ENCODE data around the gene CCR9.

The CCR9 gene

GRCh38 chr3:45938864-45939263 lies 52.5 kb downstream of the CCR9 start:
- peak; percentile 86 for DNase-seq

DNA sequence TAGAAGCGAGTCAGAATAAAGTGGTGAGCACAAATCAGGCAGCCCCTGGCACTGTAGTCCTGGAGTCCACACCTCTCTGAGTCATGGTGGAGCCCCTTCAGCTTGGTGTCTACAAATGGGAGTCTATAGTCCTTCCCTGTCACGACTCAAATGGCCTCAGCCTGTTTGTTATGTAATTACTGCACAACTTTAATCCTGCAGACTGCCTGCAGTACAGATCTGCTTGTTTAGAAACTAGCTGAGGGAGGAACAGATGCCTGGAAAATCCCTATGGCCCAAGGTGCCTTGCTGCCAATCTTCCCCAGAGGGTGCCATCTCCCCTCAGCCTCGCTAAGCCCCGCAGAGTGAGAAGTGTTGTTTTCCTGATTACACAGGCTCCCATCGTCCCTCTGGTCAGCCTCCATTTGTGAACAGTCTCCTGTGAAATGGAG lies 53.0 kb downstream of the CCR9 start:
- no peak for DNase-seq

DNA sequence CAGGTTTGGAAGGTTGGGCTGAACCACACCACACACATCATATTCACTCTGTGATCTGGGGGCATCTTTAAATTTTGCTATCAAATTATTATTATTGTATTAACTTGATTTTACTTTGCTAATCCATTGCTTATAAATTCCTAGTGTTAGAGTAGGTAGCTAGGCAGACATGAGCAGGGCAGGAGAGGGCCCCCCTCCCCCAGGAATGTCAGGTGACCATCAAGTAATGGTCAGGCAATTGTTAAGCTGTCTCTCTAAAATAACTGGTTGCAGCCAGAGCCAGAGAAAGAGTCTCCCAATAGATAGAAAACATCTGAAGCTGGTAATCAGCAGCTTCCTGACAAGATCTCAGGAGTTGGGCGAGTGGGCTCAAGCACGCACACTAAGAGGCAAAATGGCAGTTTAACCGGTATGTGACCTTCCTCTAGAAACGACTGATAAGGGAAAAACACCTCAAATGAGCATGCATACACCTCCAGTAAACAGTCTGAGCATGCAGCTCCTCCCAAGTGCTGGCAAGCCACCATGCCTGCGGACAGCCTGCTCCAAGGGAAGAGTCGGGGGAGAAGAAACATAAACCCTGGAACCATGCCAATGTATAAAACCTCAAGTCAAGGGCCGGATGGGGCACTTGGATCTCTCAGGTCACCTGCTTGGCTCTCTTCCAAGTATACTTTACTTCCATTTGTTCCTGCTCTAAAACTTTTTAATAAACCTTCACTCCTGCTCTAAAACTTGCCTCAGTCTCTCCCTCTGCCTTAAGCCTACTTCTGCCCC lies 53.8 kb downstream of the CCR9 start:
- DNase-seq, result no peak

GRCh38 chr3:45940781-45941365 lies 54.5 kb downstream of the CCR9 start:
- no peak for DNase-seq

DNA sequence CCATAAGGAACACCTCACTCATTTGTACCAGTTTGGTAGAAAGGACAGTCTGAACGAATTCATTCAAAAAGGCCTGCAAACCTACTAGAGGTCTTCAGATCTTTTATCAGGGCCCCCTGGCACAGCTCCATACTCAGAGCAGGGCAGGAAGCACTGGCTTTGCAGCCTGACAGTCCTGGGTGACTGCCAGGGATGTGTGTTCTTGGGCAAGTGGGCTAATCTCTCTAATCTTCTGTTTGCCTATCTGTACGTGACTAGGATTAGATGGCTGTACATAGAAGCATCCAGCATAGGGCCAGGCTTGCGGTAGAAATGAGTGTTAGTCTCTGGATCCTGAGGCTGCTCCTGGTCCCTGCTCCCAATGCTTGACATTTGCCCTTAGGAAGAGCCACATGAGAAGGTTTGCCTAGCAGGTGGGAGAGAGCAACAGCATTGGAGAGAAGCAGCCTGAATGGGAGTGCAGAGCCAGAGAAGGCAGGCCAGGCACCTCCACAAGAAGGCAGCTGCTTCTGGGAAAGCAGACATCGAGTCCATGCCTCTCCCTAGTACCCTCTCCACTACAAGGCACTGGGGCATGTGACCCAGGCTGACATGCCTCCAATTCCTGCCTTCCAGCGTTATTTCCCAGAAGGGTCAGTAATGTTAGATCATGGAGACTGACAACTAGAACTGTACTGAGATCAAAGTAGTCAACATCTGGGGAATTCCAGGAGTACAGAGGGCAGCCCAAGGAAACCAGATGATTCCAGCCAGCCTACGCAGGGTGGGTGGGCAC lies 55.9 kb downstream of the CCR9 start:
- DNase-seq, result no peak

- peak; percentile 61 for DNase-seq
These were observed 57.0 kb downstream of the CCR9 start, which contains the start of gene CXCR6 for GRCh38 chr3:45943207-45943846. CXCR6 (plus strand) TSS chr3:45943464; CDS start chr3:45946482, 3,018 bp downstream.

GRCh38 chr3:45944830-45945620 lies 58.7 kb downstream of the CCR9 start:
- peak; percentile 58 for DNase-seq

- DNase-seq, result no peak
These were observed 60.0 kb downstream of the CCR9 start for GRCh38 chr3:45946307-45946706.

DNA sequence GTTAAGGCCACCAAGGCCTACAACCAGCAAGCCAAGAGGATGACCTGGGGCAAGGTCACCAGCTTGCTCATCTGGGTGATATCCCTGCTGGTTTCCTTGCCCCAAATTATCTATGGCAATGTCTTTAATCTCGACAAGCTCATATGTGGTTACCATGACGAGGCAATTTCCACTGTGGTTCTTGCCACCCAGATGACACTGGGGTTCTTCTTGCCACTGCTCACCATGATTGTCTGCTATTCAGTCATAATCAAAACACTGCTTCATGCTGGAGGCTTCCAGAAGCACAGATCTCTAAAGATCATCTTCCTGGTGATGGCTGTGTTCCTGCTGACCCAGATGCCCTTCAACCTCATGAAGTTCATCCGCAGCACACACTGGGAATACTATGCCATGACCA lies 60.5 kb downstream of the CCR9 start:
- DNase-seq, result peak; percentile 14

DNA sequence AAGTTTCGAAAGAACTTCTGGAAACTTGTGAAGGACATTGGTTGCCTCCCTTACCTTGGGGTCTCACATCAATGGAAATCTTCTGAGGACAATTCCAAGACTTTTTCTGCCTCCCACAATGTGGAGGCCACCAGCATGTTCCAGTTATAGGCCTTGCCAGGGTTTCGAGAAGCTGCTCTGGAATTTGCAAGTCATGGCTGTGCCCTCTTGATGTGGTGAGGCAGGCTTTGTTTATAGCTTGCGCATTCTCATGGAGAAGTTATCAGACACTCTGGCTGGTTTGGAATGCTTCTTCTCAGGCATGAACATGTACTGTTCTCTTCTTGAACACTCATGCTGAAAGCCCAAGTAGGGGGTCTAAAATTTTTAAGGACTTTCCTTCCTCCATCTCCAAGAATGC lies 61.0 kb downstream of the CCR9 start:
- DNase-seq, result no peak

DNA sequence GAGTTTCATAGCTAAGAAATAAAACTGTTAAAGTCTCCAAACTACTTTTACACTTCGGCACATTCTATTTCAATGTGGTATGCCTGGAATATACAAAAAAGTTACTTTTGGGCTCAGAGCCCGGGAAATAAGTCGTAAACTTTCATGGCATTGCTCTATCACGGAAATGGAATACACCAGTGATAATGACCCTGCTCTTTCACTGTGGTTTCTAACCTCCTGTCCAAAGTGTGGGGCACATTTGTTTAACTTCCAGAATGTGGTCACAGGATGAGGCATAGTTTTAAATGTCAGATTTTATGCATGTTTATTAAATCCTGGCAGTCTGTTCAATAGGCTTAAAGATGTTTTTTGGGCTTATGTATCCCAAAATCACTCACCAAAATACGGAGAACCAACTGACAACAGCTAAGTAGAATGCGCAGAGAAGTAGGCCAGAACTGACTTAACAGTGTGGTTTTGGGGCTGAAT lies 62.0 kb downstream of the CCR9 start:
- DNase-seq, result no peak

DNA sequence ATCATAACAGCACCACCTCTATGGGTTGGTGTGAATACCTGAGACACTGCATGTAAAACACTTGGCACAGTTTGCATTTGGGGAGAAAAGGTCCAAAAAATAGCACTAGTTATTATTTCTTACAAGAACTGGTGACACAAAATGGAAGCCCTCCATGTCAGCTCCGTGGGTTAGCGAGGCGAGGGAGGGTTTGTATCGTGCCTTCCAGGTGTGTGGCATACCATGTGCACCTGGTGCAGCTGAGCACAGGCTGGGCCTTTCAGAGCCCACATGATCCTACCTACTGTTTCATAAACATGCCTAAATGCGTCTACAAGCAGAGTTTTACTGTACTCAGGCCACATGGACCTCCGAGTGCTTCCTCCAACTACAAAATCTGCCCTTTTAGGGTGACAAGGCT lies 62.5 kb downstream of the CCR9 start:
- DNase-seq, result no peak

DNA sequence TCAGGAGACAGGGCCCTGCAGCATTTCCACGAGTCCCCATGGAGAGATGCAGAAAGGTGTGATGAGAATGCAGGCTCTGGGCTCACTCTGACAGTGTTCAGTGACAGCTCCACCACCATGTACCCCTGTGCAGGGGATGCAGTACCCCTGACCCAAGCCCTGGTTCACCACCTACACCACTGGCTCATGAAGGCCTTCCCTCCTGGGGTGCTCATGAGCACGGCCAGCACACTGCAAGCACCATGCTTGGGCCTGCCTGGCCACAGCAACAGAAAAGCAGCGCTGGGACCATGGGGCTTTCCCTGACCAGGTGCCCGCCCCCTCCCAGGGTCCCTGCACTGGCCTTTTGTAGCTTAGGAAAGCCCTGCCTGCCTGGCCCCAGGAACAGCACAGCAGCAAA lies 63.1 kb downstream of the CCR9 start:
- no peak for DNase-seq

DNA sequence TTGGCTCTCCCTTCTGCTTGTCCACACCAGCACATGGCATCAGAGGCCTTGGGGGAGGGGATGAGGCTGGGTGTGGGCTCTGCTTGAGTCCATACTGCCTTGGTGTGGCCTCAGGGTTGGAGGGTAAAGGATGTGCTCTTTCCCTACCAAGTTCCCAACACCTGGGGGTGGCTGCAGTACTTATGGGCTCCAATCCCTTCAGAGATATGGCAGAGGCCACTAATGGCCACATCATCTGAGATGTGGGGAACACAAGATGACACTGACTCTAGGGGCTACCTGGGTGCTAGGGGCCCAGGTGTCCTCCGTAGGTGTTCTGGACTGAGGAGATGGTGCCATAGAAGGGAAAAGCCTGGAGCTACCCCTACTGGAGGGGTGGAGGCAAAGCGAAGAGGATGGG lies 63.8 kb downstream of the CCR9 start:
- no peak for DNase-seq

DNA sequence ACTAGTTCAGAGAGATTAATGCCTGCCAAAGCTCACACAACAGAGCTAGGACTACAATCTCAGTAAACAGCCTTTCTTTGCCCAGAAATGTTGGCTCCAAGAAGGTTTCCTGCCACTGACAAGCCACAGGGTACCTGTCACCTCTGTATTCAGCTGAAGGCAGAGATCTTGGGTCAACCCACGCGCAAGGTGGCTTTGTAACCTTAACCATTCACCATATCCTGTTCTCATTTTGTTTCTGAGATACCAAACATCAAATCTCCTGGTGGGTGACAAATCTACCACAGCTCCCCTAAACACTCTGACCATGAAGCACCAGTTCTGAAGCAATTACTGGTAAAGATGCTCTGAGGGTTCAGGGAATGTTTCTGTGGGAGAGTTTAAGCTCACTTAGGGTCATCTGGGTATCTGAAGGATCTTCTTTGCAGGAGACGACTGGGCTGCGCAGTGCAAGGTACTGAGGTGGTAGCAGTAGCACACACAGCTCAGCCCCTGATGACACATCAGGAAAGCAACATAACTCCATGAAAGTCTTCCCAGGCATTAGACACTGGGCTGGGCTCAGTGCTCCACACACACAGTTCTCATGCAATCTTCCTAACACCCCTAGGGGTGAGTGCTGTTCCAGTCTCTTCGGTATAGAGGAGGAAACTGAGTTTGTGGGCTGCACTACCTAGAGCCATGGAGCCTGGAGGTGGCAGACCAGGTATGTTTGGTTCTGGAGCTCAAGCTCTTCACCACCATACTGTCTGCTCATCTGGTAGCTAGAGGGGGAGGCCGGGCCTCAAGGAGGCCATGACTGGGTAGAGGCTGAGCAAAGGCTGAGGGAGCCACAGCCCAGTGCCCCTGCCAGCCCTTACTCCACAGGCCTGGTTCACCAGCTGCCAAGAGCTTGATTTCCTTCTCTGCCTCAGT lies 64.6 kb downstream of the CCR9 start:
- peak; percentile 58 for DNase-seq

GRCh38 chr3:45951946-45952345 lies 65.6 kb downstream of the CCR9 start:
- no peak for DNase-seq

GRCh38 chr3:45952456-45952855 lies 66.1 kb downstream of the CCR9 start:
- DNase-seq, result no peak
